ENCODE data around the gene DVL2.
"Not testable (repeated sequence)": the region's sequence is repeated elsewhere in the genome, so short reads cannot be mapped to it uniquely, and the experiment has no call there.

The DVL2 gene

GRCh38 chr17:7191571-7192270 is 42.6 kb downstream of the DVL2 start:
- no peak for DNase-seq

DNA sequence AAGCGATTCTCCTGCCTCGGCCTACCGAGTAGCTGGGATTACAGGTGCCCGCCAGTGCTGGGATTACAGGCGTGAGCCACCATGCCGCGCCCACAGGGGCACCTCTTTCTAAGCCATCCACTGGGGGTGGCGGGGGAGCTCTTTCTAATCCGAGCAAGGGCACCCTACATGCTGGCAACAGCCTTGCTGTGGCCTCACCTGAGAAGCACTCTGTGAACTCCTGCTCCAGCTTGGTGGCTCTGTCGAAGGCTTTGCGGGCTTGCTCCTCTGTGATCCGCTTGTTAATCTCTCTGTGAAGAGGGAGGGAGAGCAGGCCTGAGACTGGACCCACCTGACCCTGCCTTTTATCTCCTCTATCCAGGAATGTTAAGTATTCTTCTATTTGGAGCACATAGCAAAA is 43.2 kb downstream of the DVL2 start:
- DNase-seq, result no peak

DNA sequence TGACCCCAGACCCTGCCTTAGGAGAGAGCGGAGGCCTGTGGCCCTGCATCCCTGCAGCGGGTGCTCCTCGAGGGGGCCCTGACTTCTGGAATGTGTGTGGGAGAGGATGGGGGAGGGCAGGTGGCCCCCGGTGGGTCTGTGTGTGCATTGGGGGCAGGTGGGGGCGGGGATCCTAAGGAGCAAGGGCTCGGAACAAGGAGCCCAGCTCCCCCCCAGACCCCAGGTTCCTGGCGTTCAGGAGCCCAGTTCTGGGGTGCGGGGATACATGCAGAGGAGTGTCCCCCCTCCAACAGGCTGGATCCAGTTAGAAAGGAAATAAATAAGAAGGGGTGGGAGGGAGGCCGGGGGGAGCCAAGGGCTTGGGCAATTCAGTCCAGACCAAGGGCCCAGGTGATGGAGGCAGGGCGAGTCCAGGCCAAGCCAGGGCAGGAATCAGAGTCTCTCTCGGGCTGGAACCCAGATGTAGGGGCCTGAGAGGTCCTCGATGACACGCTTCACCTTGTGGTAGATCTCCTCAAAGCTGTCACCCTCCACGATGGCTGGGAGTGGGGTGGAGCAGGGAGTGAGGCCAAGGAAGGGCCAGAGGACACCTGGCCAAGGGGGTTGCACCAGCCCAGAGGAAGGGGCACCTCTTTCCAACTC is 43.9 kb downstream of the DVL2 start:
- no peak for DNase-seq

DNA sequence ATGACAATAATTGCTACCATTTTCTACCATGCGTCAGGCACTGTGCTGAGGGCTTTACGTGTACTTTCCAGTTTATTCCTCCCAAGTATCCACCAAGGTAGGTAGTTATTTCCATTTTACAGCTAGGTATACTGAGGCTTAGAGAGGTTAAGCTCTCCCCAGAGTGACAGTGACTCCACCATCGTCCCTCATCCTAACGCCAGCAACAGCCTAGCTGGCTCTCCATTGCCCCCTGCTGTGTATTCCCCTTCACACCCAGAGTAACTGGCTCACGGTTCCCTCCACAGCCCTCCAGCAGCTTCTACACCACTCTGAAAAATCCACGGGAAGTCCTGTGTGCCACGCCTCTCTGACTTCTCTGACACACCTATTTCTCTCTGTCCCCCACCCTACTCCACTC is 48.1 kb downstream of the DVL2 start:
- no peak for DNase-seq

- DNase-seq, result no peak
Observed at GRCh38 chr17:7184647-7185046, 49.7 kb downstream of the DVL2 start.

DNA sequence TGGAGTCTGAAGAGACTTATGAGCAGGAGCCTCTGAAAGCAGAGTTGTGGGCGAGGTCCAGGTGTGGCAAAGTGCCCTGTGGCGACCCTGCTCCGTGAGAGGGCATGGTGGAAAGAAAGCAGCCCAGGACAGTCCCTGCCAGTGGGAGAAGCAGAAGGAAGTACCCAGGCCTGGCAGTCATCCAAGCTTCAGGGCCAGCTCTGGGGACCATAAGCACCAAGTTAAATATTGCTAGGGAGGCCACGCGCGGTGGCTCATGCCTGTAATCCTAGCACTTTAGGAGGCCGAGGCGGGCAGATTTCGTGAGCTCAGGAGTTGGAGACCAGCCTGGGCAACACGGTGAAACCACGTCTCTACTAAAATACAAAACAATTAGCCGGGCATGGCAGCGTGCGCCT is 50.2 kb downstream of the DVL2 start:
- no peak for DNase-seq

DNA sequence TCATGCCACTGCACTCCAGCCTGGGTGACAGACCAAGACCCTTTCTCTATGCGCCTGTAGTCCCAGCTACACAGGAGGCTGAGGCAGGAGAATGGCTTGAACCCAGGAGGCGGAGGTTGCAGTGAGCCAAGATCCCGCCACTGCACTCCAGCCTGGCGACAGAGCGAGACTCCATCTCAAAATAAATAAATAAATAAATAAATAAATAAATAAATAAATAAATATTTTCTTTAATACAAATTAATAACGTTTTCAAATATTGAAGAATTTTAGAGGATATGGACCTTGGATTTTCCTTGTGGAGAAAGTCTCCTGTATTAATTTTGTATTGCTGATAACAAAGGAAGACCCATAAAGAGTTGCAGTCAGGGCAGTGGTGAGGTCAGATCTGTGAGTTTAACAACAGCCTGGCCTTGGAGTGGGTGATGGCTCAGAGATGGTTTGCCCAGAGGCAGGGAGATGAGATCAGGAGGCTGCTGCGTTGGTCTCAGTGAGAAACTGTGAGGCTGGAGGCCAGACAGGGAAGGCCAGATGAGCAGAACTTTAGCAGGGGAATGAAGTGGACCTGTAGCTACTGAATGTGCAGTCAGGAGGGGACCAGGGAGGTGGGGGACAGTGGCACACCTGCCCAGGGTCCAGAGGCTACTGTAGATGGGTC is 50.8 kb downstream of the DVL2 start:
- DNase-seq, result no peak

DNA sequence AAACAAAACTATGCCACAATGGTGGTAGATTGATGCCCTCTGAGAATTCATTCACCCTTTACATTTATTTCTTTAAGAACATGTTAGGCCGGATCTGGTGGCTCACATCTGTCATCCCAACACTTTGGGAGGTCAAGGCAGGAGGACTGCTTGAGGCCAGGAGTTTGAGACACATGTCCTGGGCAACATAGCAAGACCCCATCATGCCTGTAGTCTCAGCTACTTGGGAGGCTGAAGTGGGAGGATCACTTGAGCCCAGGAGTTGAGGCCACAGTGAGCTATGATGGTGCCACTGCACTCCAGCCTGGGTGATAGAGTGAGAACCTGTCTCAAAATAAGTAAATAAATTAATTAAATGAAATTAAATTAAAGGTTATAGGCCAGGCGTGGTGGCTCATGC is 52.2 kb downstream of the DVL2 start:
- not testable (repeated sequence) for DNase-seq

GRCh38 chr17:7179317-7180254 is 54.7 kb downstream of the DVL2 start, which contains the start of gene ASGR1:
Gene ASGR1, minus strand, starts transcription at chr17:7179370. Its CDS starts 807 bp downstream, at chr17:7178563.
- DNase-seq, result no peak

DNA sequence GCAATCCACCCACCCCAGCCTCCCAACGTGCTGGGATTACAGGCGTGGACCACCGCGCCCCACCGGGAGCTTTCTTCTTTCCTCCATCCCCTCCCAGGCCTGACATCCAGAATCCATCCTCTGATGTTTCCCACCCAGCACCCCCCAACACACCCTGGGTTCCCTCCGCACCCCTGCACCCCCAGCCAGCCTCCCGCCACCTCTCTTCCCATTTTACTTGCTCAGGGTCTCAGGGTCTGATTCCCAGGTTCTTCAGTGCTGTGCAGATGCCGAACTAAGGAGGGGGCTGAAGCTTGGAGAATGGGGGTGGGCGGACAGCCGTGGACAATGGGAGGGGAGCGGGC is 55.4 kb downstream of the DVL2 start:
- DNase-seq, result no peak

DNA sequence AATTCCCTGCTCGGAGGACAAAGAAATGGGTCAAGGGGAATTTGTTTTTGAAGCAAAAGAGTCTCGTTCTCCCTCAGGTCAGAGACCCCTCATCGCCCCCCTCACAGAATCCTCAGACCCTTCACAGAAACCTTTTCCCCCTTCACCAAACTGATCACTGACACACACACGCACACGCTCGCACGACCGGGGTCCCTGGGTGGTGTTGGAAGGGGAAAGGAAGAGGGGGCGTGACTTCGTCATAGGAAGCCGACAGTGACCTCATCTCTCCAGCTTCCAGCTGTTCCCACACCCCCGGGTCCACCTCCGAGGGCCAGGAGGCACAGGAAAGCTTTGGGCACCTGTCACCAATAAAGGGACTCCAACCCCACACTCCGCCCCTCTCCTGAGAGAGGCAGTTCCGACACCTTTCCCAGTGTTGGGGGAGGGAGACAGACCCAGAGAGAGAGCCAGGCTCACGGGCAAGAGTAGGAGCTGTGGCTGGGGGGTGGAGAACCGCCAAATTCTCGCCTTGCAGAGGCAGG is 56.3 kb downstream of the DVL2 start:
- no peak for DNase-seq

DNA sequence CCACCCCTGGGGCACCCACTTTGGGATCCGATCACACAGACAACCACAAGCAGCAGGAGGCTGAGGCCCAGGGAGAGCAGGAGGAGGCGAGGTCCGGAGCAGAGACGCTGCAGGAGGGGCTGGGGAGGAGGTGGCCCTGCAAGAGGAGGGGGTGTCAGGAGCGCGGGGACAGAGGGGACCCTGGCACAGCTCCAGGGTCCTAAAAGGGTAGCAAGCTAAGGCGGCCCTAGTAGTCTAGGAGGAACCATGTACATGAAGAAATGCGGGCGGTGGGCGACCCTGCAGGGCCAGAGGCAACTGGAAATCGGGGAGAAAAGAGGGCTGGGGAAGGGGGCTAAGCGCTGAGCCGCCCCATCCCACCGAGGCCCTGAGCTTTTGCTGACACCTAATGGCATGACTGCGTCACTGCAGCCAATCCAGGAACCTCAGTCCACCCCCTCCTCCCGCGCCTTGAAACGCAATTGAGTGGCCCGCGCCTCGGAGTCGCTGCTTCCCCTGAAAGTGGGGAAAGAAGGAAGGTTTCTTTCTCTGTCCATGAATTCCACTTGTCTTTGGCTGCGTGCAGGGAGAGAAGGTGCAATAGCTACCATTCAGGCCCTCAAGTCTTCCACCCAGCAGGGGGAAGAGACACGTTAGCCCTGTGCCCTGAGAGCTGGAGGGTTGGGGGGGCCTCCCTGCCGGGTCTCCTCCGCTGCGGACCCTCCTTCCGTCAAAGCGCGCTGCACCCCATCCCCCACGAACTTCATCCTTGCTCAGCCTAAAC is 56.9 kb downstream of the DVL2 start:
- no peak for DNase-seq

DNA sequence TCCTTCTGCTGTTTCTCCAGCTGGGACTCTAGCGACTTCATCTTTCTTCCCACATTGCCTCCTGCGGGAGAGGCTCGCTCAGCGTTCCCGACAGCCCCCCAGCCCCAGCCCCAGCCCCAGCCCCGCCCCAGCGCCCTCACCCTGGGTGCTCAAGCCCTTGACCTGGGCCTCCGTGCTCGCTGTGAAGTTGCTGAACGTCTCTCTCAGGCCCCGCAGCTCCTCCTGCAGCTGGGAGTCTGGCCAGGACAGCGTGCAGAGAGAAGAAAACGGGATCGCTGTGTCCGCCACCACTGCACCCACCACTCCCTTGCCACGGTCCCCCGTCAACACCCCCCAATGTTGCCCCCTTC is 57.5 kb downstream of the DVL2 start:
- no peak for DNase-seq

- no peak for DNase-seq
Observed at GRCh38 chr17:7176107-7176840, 58.0 kb downstream of the DVL2 start.

All from DMS 273 treated with DMSO at 0.1 percent for 48 hours (cell line).